GM12873 (cell line): Measurements from ENCODE around the gene SFSWAP.

Experiments used
- TF ChIP-seq, protein P1 (sequence below): IDR thresholded peaks from 2 replicates; pipeline ENCODE4 v1.5.1; 2012; ENCODE audit warnings: low read depth, mild to moderate bottlenecking, moderate library complexity, low read length, control low read depth; ENCODE audit not compliant: insufficient read depth; ENCODE audit errors: missing control alignments

The SFSWAP gene

DNA sequence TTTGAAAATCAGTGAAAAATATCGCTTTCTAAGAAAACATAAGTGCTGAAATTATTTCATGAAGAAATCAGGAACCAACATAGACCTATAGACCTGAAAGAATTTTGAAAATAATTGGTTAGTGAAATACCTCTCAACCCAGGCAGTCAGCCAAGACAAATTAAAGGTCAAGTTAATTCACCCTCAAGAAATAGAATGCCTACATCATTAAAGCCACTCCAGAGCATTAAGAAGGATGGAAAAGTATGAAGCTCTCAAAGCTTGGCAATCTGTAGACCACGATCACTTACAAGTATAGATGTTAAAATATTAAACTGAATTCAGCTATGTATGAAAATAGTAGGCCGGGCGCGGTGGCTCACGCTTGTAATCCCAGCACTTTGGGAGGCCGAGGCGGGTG, 48.3 kb downstream of the SFSWAP start:
- TF ChIP-seq, protein P1, sequence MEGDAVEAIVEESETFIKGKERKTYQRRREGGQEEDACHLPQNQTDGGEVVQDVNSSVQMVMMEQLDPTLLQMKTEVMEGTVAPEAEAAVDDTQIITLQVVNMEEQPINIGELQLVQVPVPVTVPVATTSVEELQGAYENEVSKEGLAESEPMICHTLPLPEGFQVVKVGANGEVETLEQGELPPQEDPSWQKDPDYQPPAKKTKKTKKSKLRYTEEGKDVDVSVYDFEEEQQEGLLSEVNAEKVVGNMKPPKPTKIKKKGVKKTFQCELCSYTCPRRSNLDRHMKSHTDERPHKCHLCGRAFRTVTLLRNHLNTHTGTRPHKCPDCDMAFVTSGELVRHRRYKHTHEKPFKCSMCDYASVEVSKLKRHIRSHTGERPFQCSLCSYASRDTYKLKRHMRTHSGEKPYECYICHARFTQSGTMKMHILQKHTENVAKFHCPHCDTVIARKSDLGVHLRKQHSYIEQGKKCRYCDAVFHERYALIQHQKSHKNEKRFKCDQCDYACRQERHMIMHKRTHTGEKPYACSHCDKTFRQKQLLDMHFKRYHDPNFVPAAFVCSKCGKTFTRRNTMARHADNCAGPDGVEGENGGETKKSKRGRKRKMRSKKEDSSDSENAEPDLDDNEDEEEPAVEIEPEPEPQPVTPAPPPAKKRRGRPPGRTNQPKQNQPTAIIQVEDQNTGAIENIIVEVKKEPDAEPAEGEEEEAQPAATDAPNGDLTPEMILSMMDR, result no peak

GRCh38 chr12:131761638-131762037, 50.7 kb downstream of the SFSWAP start:
- TF ChIP-seq, protein P1, result no peak

DNA sequence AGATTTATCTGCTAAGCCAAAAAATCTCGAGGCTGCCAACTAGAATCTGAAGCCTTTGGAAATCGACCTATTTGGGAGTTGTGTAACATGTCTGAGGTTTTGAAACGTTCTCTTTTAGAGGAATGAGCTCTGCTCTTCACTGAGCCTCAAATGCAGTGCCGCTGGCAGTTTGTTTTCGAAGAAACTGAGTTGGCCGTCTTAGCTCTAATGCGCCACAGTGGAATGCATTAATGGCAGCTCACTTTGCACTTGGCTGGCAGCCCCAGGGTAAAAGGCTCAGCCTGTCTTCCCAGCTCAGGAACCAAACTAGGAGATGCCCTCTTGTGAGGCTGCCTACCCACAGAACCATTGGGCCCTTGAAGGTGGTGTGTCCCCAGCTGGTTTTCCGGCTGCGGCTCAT, 53.8 kb downstream of the SFSWAP start:
- TF ChIP-seq, protein P1, result no peak

DNA sequence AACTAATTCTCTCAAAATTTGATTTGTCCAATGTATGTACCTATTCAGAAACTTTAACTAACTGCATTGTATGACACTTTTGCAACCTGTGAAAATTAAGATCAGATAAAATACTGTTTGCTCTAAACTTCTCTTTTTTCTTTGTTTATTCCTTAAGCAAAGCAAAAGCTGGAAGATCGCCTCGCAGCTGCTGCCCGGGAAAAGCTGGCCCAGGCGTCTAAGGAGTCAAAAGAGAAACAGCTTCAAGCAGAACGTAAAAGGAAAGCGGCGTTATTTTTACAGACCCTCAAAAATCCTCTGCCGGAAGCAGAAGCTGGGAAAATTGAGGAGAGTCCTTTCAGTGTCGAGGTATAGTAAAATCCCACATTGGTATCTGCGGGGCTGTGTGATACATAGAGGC, 55.1 kb downstream of the SFSWAP start:
- TF ChIP-seq, protein P1, result no peak

GRCh38 chr12:131766382-131767107, 55.7 kb downstream of the SFSWAP start:
- TF ChIP-seq, protein P1, result no peak

- TF ChIP-seq, protein P1, result no peak
Measured at GRCh38 chr12:131770120-131770519, 59.2 kb downstream of the SFSWAP start.

- TF ChIP-seq, protein P1, result no peak
Measured at GRCh38 chr12:131771965-131772364, 61.1 kb downstream of the SFSWAP start.
